Nephron progenitor cell (in vitro differentiated cells): Measurements from ENCODE around the gene MAN2A1.

Experiments used
- DNase-seq: peaks from one replicate; pipeline ENCODE4 v3.0.0; 2021
- H3K27ac Mint-ChIP-seq: 2 replicates; pipeline ENCODE4 v1.8.0; 2021; ENCODE audit warnings: mild to moderate bottlenecking, moderate library complexity, mixed read lengths
- H3K27me3 Mint-ChIP-seq: 2 replicates; pipeline ENCODE4 v1.8.0; 2021; ENCODE audit warnings: mild to moderate bottlenecking, low read depth, mixed read lengths; ENCODE audit not compliant: poor library complexity
- H3K36me3 Mint-ChIP-seq: 2 replicates; pipeline ENCODE4 v1.8.0; 2021; ENCODE audit warnings: low read depth, mixed read lengths
- H3K4me1 Mint-ChIP-seq: 2 replicates; pipeline ENCODE4 v1.8.0; 2021; ENCODE audit warnings: mixed read lengths
- H3K4me3 Mint-ChIP-seq: 2 replicates; pipeline ENCODE4 v1.8.0; 2021; ENCODE audit warnings: mild to moderate bottlenecking, moderate library complexity, mixed read lengths
- H3K9me3 Mint-ChIP-seq: 2 replicates; pipeline ENCODE4 v1.8.0; 2021; ENCODE audit warnings: mild to moderate bottlenecking, moderate library complexity, mixed read lengths
- TF ChIP-seq, protein P1 (sequence below): fragments of 200-600 bp; sonication (generic); IDR thresholded peaks from 2 replicates; pipeline ENCODE4 v1.5.0; 2021; ENCODE audit warnings: antibody characterized with exemption

MAN2A1 gene

DNA sequence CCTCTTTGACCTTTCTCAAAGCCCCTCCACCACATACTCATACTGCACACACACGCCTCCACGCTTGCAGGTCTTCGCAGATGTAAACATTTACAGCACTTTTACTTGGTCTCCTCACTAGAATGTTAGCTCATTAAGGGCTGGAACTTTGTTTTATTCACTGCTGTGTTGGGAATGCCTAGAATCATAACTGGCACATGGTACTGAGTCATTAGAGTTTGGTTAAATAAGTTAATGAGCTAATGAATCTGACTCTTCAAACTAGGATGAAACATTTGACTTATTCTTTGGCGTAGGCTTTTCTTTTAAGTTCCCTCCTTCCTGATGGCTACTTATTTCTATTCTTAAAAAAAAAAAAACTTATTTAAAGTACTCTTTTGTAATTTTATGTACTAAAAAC, 28.9 kb downstream of the MAN2A1 start:
- Mint-ChIP-seq H3K9me3 (no peaks in the 10 kb centered on the region), H3K27ac (peak overlapping the region; percentile 52), H3K4me1 (peaks cover 13% of the 10 kb centered on the region), H3K27me3 (no peaks in the 10 kb centered on the region), H3K36me3 (peaks cover 42% of the 10 kb centered on the region), H3K4me3 (no peak overlapping the region)
- DNase-seq: no peak
- TF ChIP-seq, protein P1, sequence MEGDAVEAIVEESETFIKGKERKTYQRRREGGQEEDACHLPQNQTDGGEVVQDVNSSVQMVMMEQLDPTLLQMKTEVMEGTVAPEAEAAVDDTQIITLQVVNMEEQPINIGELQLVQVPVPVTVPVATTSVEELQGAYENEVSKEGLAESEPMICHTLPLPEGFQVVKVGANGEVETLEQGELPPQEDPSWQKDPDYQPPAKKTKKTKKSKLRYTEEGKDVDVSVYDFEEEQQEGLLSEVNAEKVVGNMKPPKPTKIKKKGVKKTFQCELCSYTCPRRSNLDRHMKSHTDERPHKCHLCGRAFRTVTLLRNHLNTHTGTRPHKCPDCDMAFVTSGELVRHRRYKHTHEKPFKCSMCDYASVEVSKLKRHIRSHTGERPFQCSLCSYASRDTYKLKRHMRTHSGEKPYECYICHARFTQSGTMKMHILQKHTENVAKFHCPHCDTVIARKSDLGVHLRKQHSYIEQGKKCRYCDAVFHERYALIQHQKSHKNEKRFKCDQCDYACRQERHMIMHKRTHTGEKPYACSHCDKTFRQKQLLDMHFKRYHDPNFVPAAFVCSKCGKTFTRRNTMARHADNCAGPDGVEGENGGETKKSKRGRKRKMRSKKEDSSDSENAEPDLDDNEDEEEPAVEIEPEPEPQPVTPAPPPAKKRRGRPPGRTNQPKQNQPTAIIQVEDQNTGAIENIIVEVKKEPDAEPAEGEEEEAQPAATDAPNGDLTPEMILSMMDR: no peak

DNA sequence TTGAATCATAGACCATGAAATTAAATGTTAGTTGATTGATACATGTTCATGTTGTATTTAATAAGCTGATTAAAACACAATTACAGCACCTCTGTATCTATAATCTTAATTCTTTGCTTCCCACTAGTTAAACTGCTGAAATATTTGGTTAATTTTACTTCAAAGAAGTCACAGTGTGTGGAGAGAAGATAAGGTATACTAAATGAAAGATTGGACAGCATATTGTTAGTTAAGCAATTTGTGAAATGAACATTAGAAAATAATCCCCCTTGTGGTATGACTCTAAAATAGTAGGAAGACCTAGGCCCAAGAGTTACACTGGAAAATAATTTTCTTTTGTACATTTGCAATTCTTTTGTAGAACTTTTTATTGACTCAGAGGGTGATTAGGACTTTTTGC, 30.3 kb downstream of the MAN2A1 start:
- no peaks in the 10 kb centered on the region for H3K9me3 Mint-ChIP-seq
- H3K4me1 Mint-ChIP-seq: peaks cover 13% of the 10 kb centered on the region
- H3K36me3 Mint-ChIP-seq: peaks cover 34% of the 10 kb centered on the region
- TF ChIP-seq, protein P1: no peak
- H3K27ac Mint-ChIP-seq: no peak overlapping the region
- no peaks in the 10 kb centered on the region for H3K27me3 Mint-ChIP-seq
- DNase-seq: no peak
- no peak overlapping the region for H3K4me3 Mint-ChIP-seq

DNA sequence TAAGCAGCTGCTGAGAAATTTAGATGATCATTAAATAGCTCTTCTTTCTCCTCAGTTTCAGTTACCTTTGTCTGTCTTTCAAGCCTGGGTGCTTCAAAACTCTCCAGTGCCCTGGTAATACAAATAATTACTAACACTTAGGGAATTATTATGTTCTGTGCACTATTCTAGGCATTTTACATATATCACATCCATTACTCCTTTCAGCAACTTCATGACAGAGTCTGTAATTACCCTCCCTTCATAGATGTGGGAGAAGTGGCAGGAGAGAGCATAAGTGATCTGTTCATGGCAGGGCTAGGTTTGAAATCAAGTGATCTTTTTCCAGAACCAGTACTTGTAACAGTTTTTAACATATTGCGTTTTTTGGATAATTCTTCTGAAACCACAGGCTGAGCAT, 32.0 kb downstream of the MAN2A1 start:
- TF ChIP-seq, protein P1: no peak
- DNase-seq: no peak
- Mint-ChIP-seq H3K4me3 (no peak overlapping the region), H3K4me1 (peaks cover 13% of the 10 kb centered on the region), H3K36me3 (peaks cover 33% of the 10 kb centered on the region), H3K9me3 (no peaks in the 10 kb centered on the region), H3K27ac (no peak overlapping the region), H3K27me3 (no peaks in the 10 kb centered on the region)

DNA sequence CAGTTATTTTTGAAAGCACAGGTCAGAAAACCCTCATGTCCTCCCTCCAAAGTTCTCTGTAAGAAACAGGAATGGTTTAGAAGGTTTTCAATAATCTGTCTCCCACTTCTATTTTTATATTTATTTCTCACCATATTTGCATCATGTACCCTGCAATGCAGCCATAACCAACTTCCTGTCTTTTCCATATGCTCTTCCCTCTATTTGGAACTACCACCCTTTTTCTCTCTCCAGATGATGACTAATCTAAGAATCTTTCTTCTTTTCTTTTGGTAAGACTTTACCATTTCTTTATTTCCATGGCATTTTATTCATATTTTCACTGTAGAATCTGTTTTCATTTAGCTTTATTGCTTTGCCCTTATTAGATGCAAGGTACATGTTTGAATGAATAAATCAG, 33.9 kb downstream of the MAN2A1 start:
- no peaks in the 10 kb centered on the region for H3K27me3 Mint-ChIP-seq
- no peak for DNase-seq
- no peak overlapping the region for H3K27ac Mint-ChIP-seq
- H3K4me1 Mint-ChIP-seq: peaks cover 8% of the 10 kb centered on the region
- TF ChIP-seq, protein P1: no peak
- peaks cover 26% of the 10 kb centered on the region for H3K36me3 Mint-ChIP-seq
- H3K4me3 Mint-ChIP-seq: no peak overlapping the region
- H3K9me3 Mint-ChIP-seq: no peaks in the 10 kb centered on the region

DNA sequence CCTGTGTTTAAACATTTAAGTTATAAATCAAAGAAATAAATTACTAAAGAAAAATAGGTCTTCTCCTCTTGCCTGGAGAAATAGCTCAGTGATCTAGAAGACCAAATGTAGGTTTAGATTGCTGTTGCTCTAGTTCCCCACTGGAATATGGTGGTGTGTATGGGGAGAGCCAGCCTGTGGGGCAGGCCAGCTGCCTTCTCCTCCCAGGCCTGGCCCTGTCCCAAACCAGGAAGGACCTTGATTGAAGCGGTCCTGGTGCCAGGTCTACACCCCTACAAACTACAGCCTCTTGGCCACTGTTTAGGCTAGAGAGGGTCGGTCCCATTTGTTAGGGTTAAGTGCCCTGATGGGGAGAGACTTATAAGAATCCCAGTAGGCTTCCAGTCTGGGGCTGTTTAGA, 35.4 kb downstream of the MAN2A1 start:
- no peak overlapping the region for H3K4me3 Mint-ChIP-seq
- TF ChIP-seq, protein P1: no peak
- peaks cover 6% of the 10 kb centered on the region for H3K4me1 Mint-ChIP-seq
- peaks cover 28% of the 10 kb centered on the region for H3K36me3 Mint-ChIP-seq
- H3K9me3 Mint-ChIP-seq: no peaks in the 10 kb centered on the region
- H3K27me3 Mint-ChIP-seq: no peaks in the 10 kb centered on the region
- DNase-seq: no peak
- no peak overlapping the region for H3K27ac Mint-ChIP-seq
